ENCODE measurements around the gene NOVA2.

NOVA2 gene

DNA sequence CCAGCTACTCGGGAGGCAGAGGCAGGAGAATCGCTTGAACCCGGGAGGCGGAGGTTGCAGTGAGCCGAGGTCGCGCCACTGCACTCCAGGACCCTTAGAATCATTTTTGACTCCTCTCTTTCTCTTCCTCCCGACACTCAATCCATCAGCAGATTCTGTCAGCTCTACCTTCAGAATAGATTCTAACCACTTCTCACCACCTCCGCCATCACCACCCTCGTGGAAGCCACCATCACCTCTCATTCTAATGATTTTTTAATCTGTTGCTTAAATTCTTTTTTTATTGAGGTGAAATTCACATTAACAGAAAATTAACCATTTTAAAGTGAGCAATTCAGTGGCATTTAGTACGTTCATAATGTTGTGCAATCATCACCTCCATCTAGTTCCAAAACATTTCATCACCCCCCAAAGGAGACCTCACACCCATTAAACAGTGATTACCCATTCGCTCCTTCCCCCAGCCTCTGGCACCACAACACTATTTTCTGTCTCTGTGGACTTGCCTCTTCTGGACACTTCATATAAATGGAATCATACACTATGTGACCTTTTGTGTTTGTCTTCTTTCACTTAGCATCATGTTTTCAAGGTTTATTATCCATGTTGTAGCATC, 16.6 kb upstream of the NOVA2 start:
- Histone ChIP-seq H3K9ac (ENCODE audit: low read length) (no peak overlapping the region), H3K9me3 (ENCODE audit: low read length) (no peaks in the 10 kb centered on the region), H2AFZ (ENCODE audit: low read length) (no peak overlapping the region), H3K4me2 (ENCODE audit: low read length) (no peak overlapping the region), H3K27me3 (ENCODE audit: insufficient read depth, low read length) (no peaks in the 10 kb centered on the region), H4K20me1 (ENCODE audit: insufficient read depth, low read length) (no peaks in the 10 kb centered on the region), H3K36me3 (ENCODE audit: insufficient read depth, low read length) (no peaks in the 10 kb centered on the region), H3K9me2 (ENCODE audit: low read depth, low read length) (no peaks in the 10 kb centered on the region), H3K27ac (ENCODE audit: low read depth, low read length, poor library complexity, severe bottlenecking) (no peak overlapping the region), H3K4me1 (ENCODE audit: insufficient read depth, low read length, severe bottlenecking) (peaks cover 5% of the 10 kb centered on the region), H3F3A (ENCODE audit: insufficient read depth, low read length) (no peaks in the 10 kb centered on the region), H3K4me3 (ENCODE audit: low read depth, low read length, poor library complexity, severe bottlenecking) (no peak overlapping the region), H3K79me2 (ENCODE audit: insufficient read depth, low read length) (no peaks in the 10 kb centered on the region)
- TF ChIP-seq EZH2 (IDR thresholded peaks at IDR 0.05; ENCODE audit: borderline replicate concordance, low read length): no peak

DNA sequence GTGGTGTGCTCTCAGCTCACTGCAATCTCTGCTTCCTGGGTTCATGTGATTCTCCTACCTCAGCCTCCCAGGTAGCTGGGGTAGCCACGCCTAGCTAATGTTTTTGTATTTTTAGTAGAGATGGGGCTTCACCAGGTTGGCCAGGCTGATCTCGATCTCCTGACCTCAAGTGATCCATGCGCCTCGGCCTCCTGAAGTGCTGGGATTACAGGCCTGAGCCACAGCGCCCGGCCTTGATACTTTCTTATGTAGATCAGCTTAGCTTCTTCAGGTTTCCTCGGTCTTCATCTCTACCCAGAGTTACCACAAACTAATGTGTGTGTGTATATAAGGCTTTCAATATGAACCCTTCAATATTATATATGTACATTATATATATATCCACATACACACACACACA, 11.7 kb upstream of the NOVA2 start:
- Histone ChIP-seq H4K20me1 (ENCODE audit: insufficient read depth, low read length) (no peaks in the 10 kb centered on the region), H3K27me3 (ENCODE audit: insufficient read depth, low read length) (no peaks in the 10 kb centered on the region), H3K27ac (ENCODE audit: low read depth, low read length, poor library complexity, severe bottlenecking) (no peak overlapping the region), H3F3A (ENCODE audit: insufficient read depth, low read length) (no peaks in the 10 kb centered on the region), H3K79me2 (ENCODE audit: insufficient read depth, low read length) (no peaks in the 10 kb centered on the region), H2AFZ (ENCODE audit: low read length) (no peak overlapping the region), H3K9ac (ENCODE audit: low read length) (no peak overlapping the region), H3K4me1 (ENCODE audit: insufficient read depth, low read length, severe bottlenecking) (no peaks in the 10 kb centered on the region), H3K9me3 (ENCODE audit: low read length) (no peaks in the 10 kb centered on the region), H3K9me2 (ENCODE audit: low read depth, low read length) (no peaks in the 10 kb centered on the region), H3K4me3 (ENCODE audit: low read depth, low read length, poor library complexity, severe bottlenecking) (no peak overlapping the region), H3K36me3 (ENCODE audit: insufficient read depth, low read length) (no peaks in the 10 kb centered on the region), H3K4me2 (ENCODE audit: low read length) (no peak overlapping the region)
- TF ChIP-seq, protein P1, sequence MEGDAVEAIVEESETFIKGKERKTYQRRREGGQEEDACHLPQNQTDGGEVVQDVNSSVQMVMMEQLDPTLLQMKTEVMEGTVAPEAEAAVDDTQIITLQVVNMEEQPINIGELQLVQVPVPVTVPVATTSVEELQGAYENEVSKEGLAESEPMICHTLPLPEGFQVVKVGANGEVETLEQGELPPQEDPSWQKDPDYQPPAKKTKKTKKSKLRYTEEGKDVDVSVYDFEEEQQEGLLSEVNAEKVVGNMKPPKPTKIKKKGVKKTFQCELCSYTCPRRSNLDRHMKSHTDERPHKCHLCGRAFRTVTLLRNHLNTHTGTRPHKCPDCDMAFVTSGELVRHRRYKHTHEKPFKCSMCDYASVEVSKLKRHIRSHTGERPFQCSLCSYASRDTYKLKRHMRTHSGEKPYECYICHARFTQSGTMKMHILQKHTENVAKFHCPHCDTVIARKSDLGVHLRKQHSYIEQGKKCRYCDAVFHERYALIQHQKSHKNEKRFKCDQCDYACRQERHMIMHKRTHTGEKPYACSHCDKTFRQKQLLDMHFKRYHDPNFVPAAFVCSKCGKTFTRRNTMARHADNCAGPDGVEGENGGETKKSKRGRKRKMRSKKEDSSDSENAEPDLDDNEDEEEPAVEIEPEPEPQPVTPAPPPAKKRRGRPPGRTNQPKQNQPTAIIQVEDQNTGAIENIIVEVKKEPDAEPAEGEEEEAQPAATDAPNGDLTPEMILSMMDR (IDR thresholded peaks at IDR 0.05; ENCODE audit: low read length): no peak
- no peak for TF ChIP-seq EZH2 (IDR thresholded peaks at IDR 0.05; ENCODE audit: borderline replicate concordance, low read length)

DNA sequence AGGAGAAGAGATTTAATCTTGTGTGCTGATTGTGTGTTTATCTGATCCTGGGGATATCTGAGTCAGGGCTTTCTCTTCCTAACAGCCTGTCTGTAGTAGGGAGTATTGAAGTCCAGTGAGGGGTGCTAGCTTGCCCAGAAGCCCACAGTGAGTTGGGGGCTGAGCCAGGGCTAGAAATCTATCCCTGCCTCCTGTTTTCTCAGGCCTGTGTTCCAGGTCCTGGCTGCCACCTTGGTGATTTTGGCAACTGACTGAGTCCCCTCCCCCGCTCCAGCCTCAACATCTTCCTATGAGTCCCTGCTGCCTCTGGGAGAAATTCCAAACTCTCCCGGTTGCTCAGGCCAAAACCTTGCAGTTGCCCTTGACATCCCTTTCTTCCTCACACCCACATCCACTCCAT, 7.7 kb upstream of the NOVA2 start:
- 0 out of 2 replicates have a peak, but pooled peaks cover 4% of the 10 kb centered on the region for H3K27me3 ChIP-seq (ENCODE audit: insufficient read depth, low read length)
- no peaks in the 10 kb centered on the region for H4K20me1 ChIP-seq (ENCODE audit: insufficient read depth, low read length)
- H3K79me2 ChIP-seq (ENCODE audit: insufficient read depth, low read length): no peaks in the 10 kb centered on the region
- no peak overlapping the region for H3K4me2 ChIP-seq (ENCODE audit: low read length)
- no peaks in the 10 kb centered on the region for H3K9me2 ChIP-seq (ENCODE audit: low read depth, low read length)
- TF ChIP-seq, protein P1 (IDR thresholded peaks at IDR 0.05; ENCODE audit: low read length): no peak
- TF ChIP-seq EZH2 (IDR thresholded peaks at IDR 0.05; ENCODE audit: borderline replicate concordance, low read length): no peak
- no peak overlapping the region for H2AFZ ChIP-seq (ENCODE audit: low read length)
- H3F3A ChIP-seq (ENCODE audit: insufficient read depth, low read length): no peaks in the 10 kb centered on the region
- no peak overlapping the region for H3K9ac ChIP-seq (ENCODE audit: low read length)
- H3K9me3 ChIP-seq (ENCODE audit: low read length): no peaks in the 10 kb centered on the region
- H3K4me3 ChIP-seq (ENCODE audit: low read depth, low read length, poor library complexity, severe bottlenecking): no peak overlapping the region
- H3K36me3 ChIP-seq (ENCODE audit: insufficient read depth, low read length): no peaks in the 10 kb centered on the region
- no peaks in the 10 kb centered on the region for H3K4me1 ChIP-seq (ENCODE audit: insufficient read depth, low read length, severe bottlenecking)
- H3K27ac ChIP-seq (ENCODE audit: low read depth, low read length, poor library complexity, severe bottlenecking): no peak overlapping the region

DNA sequence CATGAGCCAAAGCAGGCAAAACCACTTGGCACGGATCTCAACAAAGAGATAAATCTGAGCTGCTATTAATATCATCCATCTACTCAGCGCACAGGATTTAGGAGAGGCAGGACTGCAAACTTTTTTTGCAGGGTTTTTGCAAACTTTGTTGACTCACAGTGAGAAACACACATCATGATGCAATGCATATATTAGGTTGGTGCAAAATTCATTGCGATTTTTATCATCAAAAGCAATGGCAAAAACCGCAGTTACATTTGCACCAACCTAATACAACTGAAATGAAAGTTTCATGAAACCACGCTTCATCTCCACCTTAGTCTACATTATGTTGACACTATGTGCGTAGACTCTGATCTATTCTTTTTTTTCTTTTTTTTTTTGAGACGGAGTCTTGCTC, 4.5 kb upstream of the NOVA2 start:
- no peaks in the 10 kb centered on the region for H3K9me2 ChIP-seq (ENCODE audit: low read depth, low read length)
- no peak overlapping the region for H3K9ac ChIP-seq (ENCODE audit: low read length)
- H4K20me1 ChIP-seq (ENCODE audit: insufficient read depth, low read length): no peaks in the 10 kb centered on the region
- H3K27ac ChIP-seq (ENCODE audit: low read depth, low read length, poor library complexity, severe bottlenecking): no peak overlapping the region
- H3K4me2 ChIP-seq (ENCODE audit: low read length): no peak overlapping the region
- H3F3A ChIP-seq (ENCODE audit: insufficient read depth, low read length): no peaks in the 10 kb centered on the region
- no peaks in the 10 kb centered on the region for H3K79me2 ChIP-seq (ENCODE audit: insufficient read depth, low read length)
- H3K27me3 ChIP-seq (ENCODE audit: insufficient read depth, low read length): 0 out of 2 replicates have a peak, but pooled peaks cover 11% of the 10 kb centered on the region
- H3K4me3 ChIP-seq (ENCODE audit: low read depth, low read length, poor library complexity, severe bottlenecking): no peak overlapping the region
- TF ChIP-seq, protein P1 (IDR thresholded peaks at IDR 0.05; ENCODE audit: low read length): no peak
- TF ChIP-seq EZH2 (IDR thresholded peaks at IDR 0.05; ENCODE audit: borderline replicate concordance, low read length): no peak
- no peaks in the 10 kb centered on the region for H3K36me3 ChIP-seq (ENCODE audit: insufficient read depth, low read length)
- no peaks in the 10 kb centered on the region for H3K9me3 ChIP-seq (ENCODE audit: low read length)
- no peaks in the 10 kb centered on the region for H3K4me1 ChIP-seq (ENCODE audit: insufficient read depth, low read length, severe bottlenecking)
- no peak overlapping the region for H2AFZ ChIP-seq (ENCODE audit: low read length)

Measured in OCI-LY1 (cell line).